HG02938 (cell line): ENCODE measurements around the gene MAPK7.

Experiments used
- ATAC-seq: cut with Tn5 transposase; IDR thresholded peaks from one replicate; pipeline ENCODE4 v1.9.1; 2021; ENCODE audit warnings: mild to moderate bottlenecking, moderate library complexity; ENCODE audit not compliant: unreplicated experiment

Gene MAPK7

DNA sequence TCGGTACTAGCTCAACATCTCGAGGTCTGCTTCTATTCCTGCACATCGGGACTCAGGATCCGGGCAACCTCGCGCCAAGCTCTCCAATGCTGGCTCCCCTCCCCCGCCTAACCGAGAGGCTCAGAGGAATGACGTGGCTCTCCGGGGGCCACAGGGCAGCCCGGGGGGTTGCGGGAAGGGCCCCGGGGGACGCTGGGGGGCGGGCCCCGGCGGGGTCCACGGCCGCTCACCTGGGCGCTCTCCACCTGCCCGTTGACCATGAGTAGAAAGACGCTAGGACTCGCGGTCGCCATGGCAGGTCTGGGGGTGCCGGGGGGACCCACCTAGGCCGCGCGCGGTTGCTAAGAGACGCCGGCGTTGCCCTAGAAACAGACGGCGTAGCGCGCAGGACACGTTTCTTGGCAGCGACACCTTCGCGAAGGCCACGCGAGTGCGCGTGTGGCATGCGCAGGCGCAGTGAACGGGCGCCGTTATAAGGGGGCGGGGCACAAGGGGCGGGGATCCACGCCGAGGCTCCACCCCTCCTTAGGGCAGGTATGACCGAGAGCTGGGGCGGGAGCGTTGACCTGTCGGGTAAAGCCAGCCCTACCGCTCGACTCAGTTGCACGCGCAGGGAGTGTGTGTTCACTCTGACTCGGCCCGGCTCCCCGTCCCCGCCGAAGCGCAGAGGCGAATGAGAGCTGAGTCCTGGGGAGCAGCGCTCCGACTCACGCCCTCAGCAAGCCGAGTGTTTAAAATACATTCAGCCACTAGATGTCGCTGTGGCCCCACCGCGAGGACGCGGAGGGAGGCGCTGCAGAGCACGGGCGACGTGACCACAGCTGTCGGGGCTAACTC, 15.8 kb upstream of the MAPK7 start, which contains the start of gene B9D1:
B9D1 (minus strand) TSS at position 447 of the 837 bp plus-strand sequence; CDS start at position 293, 154 bp downstream.
- ATAC-seq, result peak; percentile 83

DNA sequence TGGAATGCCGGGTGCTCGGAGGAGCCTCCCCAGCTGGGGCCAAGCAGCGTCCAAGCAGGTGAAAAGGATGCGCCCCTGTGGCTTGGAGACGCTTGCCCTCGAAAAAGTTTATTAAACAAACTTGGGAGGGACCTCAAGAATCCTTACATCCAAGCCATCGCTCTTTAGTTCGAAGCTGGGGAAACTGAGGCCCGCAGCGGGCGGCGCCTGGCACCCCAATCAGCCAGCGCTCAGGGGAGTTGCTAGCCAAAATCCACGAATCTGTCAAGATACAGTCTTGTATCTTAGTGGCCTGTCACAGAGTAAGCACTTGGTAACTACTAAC, 15.2 kb upstream of the MAPK7 start:
- no peak for ATAC-seq

DNA sequence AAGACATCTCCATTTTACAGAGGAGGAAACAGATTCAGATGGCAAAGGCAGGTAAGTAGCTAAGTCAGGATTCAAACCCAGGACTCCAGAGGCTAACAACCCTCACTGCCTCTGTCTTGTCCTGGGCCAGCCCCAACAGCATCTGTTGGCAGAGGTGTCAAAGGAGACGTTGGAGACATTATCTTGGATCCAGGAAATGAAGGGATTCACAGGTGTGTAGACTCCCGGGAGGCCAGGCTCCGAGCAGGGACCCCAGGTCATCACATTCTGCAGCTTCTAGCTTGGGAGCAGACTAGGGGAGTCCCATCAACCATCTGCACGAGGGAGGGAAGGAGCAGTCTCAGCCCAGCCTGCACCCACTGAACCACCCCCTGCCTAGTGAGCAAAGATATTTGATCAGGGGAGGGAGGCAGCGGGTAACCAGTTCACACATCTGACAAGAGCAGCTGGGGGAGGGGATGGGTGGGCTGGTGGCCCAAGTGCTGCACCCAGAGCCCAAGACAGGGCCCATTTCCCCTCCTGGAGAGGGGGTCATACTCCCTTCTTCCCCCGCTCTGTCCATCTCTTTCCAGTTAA, 14.8 kb upstream of the MAPK7 start:
- no peak for ATAC-seq

DNA sequence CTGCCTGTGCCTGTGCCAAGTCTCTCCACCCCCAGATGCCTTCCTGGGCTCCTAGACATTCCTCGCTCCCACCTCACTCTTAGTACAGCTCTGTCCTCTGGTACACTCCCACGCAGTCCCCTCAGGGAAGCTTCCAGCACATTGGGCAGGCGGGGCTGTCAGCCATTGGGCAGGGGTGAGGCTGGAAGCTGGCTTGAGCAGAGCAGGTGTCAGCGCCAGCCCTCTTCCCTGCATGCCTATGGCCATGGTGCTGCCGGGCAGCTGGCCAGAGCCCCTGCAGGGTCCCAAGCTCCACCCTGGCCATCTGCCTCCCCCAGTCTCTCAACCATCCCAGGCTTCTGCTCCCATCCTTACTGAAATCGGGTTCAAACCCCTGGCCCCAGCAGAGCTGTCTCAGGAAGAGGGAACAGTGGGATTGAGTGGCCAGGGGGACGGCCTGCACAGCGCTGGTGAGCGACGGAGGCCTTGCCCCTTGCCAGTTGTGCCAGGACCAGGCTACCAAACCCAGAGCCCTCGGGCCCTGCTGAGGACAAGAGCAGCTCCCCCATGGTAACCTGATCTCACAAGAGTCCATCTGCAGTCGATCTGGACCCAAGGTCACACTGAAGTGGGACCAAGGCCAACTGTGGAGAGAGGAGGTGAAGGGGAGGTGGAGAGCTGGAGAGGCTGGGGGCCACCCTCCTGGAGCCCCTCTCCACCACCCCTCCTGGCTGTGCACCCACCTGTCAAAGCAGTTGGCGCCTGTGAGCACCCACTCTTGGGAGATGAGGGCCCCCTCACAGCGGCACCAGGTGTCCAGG, 13.4 kb upstream of the MAPK7 start:
- ATAC-seq, result no peak

DNA sequence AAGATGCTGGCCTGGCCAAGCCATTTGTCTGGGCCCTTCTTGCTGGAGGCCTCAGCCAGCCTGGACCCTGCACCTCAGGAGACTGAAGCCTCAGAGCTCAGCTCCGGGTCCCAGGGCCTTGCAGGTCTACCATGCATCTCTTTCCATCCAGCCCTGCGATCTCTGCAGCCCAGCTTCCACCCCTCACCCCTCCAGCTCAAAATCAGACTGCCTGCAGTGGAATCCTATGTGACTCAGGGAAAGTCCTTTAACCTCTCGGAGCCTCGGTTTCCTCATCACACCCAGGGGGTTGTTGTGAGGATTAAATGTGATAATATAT, 12.8 kb upstream of the MAPK7 start:
- ATAC-seq, result no peak

DNA sequence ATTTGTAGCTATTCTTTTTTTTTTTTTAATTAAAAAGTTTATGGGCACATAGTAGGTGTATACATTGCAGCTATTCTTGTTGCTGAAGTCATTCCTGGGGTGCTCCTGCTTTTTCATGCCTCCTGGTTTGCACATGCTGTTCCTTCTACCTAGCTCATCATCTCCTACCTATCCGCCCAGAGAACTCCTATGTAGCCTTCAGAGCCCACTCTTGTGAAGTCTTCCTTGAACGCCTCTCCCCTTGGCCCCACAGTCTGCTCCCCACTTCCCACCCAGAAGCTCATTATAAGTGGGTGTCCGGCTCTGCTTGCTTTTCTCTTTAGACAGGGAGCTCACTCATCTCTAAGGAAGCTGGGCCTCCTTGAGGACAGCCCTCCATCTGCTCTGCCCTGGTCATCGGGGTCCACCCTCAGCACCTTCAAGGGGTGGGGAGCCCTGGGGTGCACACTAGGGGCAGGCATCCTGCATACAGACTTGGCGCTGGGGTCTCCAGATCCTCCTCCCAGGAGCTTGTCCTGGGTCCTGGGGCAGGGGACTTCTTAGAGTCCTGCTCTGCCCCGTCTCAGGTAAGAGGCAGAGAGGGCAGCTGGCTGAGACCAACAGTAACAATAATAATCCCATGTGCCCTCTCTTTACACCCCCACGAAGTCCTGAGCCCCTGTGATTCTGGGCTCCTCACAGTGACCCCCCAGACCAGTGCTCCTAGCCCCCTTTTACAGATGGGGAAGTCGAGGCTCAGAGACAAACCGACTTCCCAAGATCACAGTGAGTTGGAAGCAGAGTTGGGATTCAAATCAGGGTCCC, 12.3 kb upstream of the MAPK7 start:
- ATAC-seq, result no peak

DNA sequence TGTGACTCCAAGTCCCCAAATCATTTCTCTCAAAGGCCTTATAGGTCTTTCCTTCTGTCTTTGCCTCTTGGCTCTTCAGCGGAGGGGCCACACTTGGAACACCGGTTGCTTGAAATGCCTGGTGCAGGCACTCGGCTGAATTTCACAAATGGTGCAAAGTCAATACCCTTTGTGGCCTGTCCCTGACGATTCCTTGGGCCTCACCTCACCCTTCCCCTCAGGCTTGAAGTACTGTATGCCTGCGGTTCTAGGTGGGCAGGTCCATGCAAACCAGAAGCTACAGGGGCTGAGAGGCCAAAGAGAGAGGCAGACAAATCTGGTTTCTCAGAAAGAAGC, 11.7 kb upstream of the MAPK7 start:
- no peak for ATAC-seq

DNA sequence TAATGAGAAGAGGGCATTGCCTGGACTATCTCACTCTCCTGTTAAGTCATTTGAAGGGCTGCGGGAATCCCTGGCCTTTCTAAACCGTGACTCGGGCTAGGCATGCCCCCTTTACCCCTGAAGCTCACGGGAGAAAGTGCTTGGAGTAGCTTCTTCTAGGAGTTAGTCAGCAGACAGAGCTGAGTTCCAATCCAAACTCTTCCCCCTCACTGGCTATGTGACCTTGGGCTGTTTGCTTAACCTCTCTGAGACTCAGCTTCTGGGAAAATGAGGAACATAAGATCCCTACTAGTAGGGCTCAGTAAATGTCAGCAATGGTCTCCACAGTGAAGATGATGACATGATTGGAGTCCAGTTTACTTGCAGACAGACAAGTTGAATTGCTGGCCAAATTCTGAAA, 10.1 kb upstream of the MAPK7 start:
- ATAC-seq, result no peak

DNA sequence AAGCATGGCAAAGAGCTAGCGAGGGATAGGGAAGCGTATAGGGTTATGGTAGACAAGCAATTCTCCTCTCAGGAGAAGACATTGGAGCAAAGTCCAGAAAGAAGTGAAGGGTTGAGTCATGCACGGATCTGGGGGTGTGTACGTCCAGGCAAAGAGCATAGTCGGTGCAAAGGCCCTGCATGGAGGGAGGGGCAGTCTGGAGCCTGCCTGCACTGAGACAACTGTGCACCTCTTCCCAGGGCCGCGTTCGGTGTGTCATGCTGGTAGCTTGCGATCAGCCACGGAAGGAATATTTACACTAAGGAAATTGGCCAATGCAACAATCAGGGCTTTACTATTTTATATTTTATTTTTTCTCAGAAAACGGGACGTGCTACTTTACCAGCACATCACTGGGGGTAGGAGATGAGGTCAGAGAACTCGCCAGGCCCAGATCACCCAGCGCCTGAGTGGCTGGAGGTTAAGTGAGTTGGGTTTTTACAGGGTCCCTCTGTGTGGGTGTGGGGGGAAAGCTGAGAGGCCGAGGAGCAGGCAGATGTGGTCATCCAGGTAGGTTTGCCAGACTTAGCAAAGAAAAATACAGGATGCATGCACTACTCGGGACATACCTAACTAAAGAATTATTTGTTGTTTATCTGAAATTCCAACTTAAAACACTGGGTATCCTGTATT, 9.1 kb upstream of the MAPK7 start:
- no peak for ATAC-seq

DNA sequence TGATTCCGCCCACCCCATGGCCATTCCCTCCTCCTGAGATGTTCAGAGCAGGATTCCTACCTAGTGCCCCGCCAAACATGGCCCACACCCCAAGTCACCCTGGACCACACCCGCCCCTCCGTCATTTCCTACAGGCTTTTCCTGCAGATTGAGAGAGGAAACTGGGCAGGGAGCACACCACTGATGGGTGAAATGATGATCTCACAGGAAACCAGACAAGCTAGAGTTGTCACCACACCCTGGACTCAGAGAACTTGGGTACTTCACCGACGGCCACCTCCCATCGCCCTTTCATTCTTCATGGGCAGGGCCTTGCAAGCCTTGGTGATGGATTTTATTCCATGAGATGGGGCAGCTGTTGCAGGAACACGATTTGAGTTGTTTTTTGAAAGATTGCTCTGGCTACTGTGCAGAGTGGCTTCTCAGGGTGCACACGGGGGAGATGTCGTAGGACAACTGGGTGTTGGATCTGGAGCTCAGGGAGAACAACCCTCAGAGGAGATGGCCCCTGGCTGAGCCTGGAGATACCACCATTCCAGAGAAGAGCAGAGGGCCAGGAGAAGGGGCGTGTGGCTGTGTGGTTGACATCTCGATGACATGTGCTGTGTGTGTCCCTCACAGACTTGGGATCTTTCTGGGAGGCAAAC, 8.3 kb upstream of the MAPK7 start:
- ATAC-seq, result no peak

DNA sequence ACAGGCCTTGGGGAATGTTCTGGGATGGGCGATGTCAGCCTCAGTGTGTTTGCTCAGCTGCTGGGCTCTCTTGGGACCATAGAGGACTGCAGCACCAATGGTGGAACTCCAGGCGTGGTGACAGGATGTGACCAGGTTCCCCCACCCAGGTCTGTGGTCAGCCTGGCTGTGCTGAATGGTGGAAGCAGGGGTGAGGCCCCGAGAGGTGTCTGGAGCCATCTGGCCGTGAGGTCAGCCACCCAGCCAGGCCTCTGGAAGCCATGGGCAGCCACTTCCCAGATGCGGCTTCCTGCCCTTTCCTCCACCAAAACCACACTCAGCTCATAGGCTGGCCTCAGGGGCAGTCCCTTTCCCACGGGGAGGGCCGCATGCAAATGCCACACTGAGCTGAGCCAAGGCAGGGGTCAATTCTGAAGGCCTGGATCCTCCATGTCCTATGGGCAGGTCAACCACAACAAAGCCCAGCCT, 7.8 kb upstream of the MAPK7 start:
- no peak for ATAC-seq

DNA sequence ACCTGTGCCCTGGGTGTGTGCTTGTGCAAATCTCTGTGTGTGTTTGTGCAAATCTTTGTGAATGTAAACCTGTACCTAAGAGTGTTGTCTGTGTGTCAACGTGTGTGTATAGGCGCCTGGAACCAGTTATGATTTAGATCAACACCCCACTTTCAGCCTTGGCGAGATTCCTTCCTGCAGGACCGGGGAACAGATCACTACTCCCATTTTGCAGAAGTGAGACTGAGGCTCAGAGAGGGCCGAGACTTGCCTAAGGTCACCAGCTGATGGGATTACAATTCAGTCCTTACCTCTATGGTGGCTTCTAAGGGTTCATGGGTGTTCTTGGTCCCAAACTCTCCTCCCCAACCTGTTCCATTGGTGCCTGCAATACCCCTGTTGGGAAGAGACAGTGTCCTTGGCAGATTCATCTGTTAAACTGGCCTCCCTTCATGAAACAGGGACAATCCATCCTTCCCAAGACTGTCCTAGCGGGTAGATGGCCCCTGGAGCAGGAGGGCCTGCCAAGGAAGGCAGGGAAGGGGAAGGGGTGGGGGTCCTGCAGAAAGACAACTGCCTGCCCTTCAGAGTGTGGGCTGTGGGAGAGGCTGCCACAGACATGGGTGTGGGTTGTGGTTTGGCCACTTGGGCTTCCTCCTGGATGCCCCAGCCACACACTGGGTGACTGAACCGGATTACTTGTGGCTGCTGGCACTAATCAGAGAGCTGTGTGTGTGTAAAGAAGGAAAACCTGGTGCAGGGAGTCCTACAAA, 6.9 kb upstream of the MAPK7 start:
- ATAC-seq, result no peak

DNA sequence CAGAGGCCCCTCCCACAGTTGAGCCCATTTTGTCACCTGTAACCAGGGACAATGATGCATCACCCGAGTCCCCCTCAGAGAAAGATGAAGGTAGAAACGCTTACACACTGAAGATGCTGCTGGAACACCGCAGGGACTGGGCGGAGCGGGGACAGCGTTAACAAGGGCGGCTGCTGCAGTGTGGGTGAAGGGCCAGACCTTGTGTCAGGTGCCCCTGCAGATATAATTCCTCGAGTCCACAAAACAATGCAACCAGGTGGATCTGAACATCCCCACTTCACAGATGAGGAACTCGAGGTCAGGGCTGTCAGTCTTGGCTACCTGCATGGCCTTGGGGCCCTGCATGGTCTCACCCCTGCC, 6.3 kb upstream of the MAPK7 start:
- no peak for ATAC-seq

DNA sequence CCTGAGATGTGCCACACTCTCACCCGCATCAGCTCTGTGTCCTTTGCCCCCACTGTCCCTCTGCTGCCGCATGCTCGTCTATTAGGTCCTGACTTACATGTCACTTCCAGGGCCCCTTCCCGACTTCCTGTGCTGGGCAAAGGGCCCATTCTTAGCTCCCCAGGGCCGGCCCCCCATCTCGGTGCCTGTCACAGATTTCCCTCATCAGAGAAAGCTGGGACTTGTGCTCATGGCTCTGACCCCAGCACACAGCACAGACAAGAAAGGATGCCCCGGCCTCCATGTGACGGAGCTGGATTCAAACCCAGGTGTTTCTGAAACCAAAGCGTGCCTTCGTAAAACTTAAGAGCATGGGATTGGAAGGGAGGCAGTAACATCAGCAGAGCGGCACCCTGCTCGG, 5.9 kb upstream of the MAPK7 start:
- no peak for ATAC-seq

DNA sequence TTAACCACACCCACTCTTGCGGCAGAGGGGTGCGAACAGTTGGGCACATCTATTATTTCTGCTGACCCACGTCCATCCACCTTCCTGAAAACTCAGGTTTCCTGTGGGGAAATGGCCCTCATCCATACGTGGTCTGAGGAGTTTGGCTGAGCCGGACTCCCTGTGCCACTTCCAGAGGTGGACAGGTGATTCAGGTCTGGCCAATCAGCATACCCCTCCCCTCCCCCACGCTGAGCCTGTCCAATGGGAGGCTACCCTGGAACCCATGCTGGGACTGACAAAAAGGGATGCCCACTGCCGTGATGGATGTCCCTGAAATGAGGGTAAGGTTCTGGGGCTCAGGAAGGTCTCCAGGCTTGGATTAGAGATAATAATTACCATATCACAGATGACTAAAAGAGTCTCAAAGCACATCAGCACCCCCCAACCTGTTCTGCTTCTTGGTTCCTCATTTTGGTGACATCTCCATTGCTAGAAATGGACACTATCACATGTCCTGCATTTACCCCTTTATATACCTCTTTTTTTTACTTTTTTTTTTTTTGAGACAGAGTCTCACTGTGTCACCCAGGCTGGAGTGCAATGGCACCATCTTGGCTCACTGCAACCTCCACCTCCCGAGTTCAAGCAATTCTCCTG, 5.3 kb upstream of the MAPK7 start:
- no peak for ATAC-seq

DNA sequence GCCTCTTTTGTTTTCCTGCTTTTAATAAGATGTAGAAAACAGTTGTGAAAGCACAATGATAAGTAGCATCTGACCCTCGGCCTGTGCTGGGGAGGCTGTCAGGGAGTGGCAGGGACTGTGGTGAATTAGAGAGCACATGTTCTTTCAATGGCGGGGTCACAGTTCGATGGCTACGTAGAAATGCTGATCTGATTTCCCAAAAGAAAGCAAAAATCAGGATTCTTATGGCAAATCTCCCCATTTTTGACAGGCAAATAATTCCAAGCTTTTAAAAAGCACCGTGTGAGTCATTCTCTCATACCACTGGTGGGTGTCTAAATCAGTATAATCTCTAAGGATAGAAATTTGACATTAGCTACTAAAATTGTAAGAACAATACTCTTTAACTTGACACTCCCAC, 4.2 kb upstream of the MAPK7 start:
- no peak for ATAC-seq

DNA sequence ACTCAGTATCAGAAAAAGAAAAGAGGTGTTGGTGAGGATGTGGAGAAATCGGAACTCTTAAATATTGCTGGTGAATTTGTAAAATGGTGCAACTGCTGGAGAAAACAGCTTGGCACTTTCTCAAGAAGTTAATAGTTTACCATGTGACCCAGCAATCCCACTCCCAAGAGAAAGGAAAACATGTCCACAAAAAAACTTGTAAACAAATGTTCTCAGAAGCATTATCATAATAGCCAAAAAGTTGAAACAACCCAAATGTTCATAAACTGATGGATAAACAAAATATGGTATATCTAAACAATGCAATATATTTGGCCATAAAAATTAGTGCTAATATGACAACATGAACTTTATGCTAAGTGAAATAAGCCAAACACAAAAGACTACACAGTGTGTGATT, 2.6 kb upstream of the MAPK7 start:
- no peak for ATAC-seq

DNA sequence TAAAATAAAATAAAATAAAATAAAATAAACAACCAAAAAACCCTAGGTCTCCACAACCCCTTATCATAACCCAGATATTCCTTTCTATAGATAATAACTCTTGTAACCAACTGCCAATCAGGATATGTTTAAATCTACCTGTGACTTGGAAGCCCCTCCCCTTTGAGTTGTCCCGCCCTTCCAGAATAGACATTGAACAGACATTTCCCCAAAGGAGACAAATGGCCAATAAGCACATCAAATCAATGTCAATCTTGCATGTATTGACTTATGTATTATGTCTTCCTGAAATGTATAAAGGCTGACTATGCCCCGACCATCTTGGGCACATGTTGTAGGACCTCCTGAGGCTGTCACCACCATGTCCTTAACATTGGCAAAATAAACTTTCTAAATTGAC, 1.5 kb upstream of the MAPK7 start:
- ATAC-seq, result no peak
